ENCODE data around the gene COX7A1. TPM values are rescaled to one million over a fixed set of nuclear protein-coding genes. Genes with fewer than 3 reads are reported as not detected.

COX7A1 gene
- total RNA-seq: 13.7 and 21.0 TPM in 2 replicates

DNA sequence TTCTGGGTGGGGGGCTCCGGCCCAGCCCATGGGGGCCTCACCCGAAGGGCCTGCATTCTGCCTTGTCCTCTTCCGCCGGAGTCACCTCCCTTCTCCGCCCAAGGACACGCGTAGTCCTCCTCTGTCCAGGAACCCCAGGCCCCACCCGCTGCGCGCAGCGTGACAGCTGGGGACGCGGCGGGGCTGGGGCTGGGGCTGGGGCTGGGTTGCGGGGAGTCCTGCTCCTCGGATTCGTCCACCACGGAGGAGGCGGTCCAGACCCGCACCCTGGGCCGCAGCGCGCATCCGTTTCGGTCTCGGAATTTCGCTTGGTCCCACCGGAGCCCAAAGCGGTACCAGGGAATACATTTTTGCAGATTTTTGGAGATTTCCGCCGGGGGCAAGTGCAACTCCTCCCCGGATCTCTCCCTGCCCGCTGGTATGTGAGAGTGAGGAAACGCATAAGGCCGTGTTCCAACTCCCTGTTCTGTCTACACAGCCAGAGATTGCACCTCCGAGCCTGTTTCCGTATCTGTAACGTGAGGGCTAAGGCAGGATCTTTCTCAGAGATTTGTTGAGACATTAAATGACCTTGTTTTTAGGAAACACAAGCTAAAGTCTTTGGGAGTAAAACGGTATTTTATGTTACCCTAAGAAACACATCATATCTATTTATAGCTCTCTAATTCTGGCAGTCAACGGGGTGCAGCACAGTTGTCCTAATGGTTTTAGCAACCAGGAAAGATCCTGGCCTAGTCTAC, at the start of gene COX7A1:
COX7A1 (minus strand) TSS at position 96 of the 740 bp plus-strand sequence; CDS start at position 56, 40 bp downstream.

DNA sequence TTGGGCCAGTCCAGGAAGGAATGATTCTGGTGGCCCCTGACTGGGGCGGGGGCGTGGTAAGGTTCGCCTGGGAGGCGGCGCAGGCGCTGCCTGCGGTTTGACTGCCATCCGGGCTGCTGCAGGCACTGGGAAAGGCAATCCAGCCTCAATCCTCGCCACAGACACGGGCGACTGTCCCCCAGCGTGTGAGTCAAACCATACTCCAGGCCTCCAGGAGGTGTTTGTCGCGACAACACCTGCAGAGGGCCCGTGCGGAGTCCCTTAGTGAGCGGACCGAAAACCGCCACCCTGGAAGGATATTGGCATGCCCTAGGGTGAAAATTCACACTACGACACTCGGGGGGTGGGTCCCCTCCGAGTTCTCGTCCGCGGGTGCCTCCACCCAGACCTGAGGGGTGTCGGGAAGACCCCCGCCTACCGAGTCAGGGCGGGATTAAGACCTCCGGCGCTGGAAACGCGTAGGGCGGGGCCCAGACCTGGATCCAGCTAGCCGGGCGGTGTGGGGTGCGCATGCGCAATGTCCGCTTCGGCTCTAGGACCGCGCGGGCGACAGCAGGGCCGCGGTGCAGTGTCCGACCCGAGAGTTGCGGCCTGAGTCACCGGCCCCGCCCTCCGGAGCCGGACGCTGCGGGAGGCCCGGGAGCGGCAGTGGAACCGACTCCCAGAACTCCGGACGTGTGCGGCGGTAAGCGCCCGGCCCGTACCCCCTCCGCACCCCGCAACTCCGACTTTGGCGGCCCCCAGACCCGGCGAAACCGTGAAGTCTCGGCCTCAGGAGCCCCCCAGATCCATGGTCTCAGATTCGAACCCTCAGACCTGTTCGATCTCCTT, 12.6 kb downstream of the COX7A1 start, which contains the start of gene CAPNS1:
CAPNS1 (plus strand) TSS at position 594 of the 831 bp plus-strand sequence. CDS start 946 bp downstream, outside the sequence.

DNA sequence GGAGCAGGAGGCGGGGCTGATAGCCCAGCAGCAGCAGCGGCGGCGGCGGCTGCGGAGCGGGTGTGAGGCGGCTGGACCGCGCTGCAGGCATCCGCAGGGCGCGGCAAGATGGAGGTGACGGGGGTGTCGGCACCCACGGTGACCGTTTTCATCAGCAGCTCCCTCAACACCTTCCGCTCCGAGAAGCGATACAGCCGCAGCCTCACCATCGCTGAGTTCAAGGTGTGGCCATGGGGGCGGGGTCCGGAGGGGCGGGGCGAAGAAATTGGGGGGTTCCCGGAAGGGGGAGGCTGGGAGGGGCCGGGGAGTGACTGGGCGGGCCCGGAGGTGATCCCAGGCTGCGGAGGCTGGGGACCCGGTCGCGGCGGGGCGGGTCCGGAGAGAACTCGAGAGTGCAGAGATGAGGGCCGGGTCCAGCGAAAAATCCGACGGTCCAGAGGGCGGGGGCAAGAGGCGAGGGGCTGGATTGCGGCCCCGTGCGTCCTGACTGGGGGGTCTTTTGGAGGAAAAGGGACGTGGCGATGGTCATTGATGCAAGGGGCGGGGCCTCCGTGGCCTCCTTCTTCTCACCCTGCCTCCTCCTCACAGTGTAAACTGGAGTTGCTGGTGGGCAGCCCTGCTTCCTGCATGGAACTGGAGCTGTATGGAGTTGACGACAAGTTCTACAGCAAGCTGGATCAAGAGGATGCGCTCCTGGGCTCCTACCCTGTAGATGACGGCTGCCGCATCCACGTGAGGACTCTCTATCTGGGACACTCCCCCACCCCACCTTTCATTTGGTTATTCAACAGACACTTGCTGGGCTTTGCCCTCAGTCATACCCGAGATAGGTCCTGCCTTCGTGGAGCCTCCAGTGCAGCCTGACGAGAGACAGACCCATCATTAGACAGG, 36.5 kb downstream of the COX7A1 start, which contains the start of gene TBCB:
TBCB (plus strand) TSS at position 16 of the 891 bp plus-strand sequence; CDS start at position 109, 93 bp downstream.

DNA sequence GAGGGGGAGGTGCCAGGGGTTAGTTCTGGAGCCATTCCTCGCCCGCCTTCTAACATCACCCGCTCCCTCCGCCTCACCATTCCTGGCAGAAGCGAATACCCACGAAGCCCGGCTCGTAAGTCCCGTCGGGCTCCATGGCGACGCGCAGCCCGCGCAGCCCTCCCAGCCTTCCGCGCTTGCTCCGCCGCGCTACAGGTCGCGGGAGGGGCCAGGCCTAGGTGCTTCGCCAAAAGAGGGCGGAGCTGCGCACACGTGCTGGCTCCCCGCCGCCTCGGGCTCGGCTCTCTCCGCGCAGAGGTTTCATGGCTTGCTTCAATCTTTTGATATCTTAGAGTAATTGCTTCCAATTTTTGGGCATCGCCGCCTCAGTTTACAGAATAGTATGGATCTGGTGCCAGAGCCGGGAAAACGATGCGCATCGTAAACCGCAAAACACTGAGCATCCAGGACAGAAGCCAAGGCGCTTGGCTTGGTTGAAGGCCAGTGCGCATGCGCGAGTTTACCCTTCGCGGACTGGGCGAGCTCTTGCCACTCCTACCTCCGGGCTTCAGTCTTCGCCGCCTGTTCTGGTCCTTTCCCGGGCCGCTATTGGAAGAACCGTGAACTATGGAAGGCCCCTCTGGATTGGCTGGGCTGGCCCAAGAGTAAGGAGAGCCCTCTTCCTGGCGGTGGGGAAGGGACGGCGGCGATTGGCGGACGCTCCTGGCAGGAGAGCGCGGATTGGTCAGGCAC, 37.4 kb downstream of the COX7A1 start, which contains the start of gene POLR2I:
POLR2I (minus strand) TSS at position 155 of the 732 bp plus-strand sequence; CDS start at position 136, 19 bp downstream.

DNA sequence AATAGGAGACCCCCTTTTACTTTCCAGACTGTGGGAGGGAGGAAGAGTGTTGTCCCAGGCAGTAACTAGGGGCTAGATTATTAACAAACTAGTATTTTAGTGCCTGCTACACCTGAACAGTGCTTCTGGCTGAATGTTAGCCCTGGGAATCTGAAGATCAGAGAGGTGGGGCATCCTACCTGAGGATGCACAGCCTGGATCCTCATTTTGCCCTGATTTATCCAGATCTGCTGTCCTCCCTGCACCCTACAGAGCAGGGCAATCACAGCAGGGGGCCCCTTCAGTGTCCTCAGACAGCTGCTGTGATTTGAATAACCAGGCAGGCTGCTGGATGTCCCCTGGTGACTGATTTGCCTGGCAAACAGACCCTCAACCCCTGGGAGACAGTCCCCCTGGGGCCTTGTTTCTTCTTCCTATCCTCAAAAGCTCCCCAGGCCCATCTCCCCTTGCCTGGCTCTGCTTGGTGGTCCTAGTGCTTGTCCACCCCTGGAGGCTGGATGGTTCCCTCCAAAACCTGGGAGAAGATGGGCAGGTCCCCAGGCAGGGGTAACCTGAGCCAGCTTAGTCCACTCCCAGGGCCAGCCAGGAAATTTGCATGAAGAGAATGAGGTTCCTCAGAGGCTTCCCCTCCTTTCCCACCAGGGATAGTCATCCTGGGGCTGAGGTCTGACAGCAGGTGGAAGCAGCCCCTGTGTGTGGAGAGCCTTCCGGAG, 41.6 kb downstream of the COX7A1 start, which contains the start of gene OVOL3:
OVOL3 (plus strand) TSS at position 657 of the 713 bp plus-strand sequence. CDS start 60 bp downstream, outside the sequence.

Other genes with a start within 250 kb of the COX7A1 start
- gene HCST, start 249.9 kb downstream of the COX7A1 start, total RNA-seq: 0.91 and 1.4 TPM in 2 replicates
- not detected in 2 replicates for gene TYROBP, start 244.2 kb downstream of the COX7A1 start, total RNA-seq
- 3.2 and 5.9 TPM in 2 replicates for gene LRFN3, start 216.1 kb downstream of the COX7A1 start, total RNA-seq
- 16.9 and 17.0 TPM in 2 replicates for gene SDHAF1, start 157.3 kb downstream of the COX7A1 start, total RNA-seq
- 0.13 TPM in 1 of 2 replicates, not detected in the other for gene SYNE4, start 143.6 kb downstream of the COX7A1 start, total RNA-seq
- gene ALKBH6, start 138.2 kb downstream of the COX7A1 start, total RNA-seq: 10.8 and 11.4 TPM in 2 replicates
- gene CLIP3, start 119.6 kb downstream of the COX7A1 start, total RNA-seq: 8.2 and 11.5 TPM in 2 replicates
- gene THAP8, start 98.2 kb downstream of the COX7A1 start, total RNA-seq: 4.0 and 4.6 TPM in 2 replicates
- gene WDR62, start 97.5 kb downstream of the COX7A1 start, total RNA-seq: 3.5 and 5.0 TPM in 2 replicates
- not detected in 2 replicates for gene OVOL3, start 41.3 kb downstream of the COX7A1 start, total RNA-seq
- gene POLR2I, start 37.6 kb downstream of the COX7A1 start, total RNA-seq: 14.8 and 24.6 TPM in 2 replicates
- 95.0 and 105 TPM in 2 replicates for gene TBCB, start 37.0 kb downstream of the COX7A1 start, total RNA-seq
- gene CAPNS1, start 12.4 kb downstream of the COX7A1 start, total RNA-seq: 293 and 453 TPM in 2 replicates
- gene ZNF565, start 62.2 kb upstream of the COX7A1 start, total RNA-seq: 7.1 and 7.4 TPM in 2 replicates
- gene ZNF146, start 62.7 kb upstream of the COX7A1 start, total RNA-seq: 71.6 and 109 TPM in 2 replicates
- gene ZFP14, start 226.8 kb upstream of the COX7A1 start, total RNA-seq: 5.0 and 7.1 TPM in 2 replicates

Data from articular chondrocyte of knee joint (primary cell).